OCI-LY7 (cell line): ENCODE data around the gene SLC19A1. TPM values are rescaled to one million over a fixed set of nuclear protein-coding genes. Genes with fewer than 3 reads are reported as not detected.
A peak's percentile ranks its signal among the peaks of the same experiment; 100 is the strongest.

Experiments
- BruUV-seq: library from RNA; stranded (reverse); fragments of 400-500 nt; replicated peaks from 2 replicates; lab custom pipeline; 2021; lab: Mats Ljungman, UMichigan
- CTCF ChIA-PET: fragments of 300-600 bp; sonication (Branson Sonifier 250); formaldehyde crosslinking; loops from one replicate; lab custom pipeline; 2022; ENCODE audit warnings: antibody characterized with exemption; ENCODE audit not compliant: unreplicated experiment; lab: Charles Lee
- POLR2A ChIA-PET: fragments of 300-600 bp; sonication (Branson Sonifier 250); formaldehyde crosslinking; loops from one replicate; lab custom pipeline; 2022; ENCODE audit warnings: antibody characterized with exemption; lab: Charles Lee
- DNase-seq: peaks from one replicate; pipeline ENCODE4 v3.0.0-alpha.2; 2015; ENCODE audit warnings: low spot score
- H2AFZ ChIP-seq: fragments of 200-600 bp; sonication (generic), shearing (Covaris generic); 2 replicates; pipeline ENCODE4 v1.6.1; 2014; ENCODE audit warnings: mild to moderate bottlenecking, antibody characterized with exemption, low read length, moderate library complexity
- H3K27ac ChIP-seq: fragments of 200-600 bp; sonication (generic); 2 replicates; pipeline ENCODE4 v1.5.1; 2014; ENCODE audit warnings: mixed run types, low read depth, mild to moderate bottlenecking, moderate library complexity, low read length, inconsistent platforms; ENCODE audit not compliant: poor library complexity, severe bottlenecking
- H3K36me3 ChIP-seq: fragments of 200-600 bp; sonication (generic); 2 replicates; pipeline ENCODE4 v1.6.1; 2014; ENCODE audit warnings: mild to moderate bottlenecking, antibody characterized with exemption, low read length, moderate library complexity, mixed read lengths; ENCODE audit not compliant: insufficient read depth
- H3K4me1 ChIP-seq: fragments of 200-600 bp; sonication (generic); 2 replicates; pipeline ENCODE4 v1.5.1; 2014; ENCODE audit warnings: mild to moderate bottlenecking, low read length; ENCODE audit not compliant: insufficient read depth, poor library complexity, severe bottlenecking
- H3K4me2 ChIP-seq: fragments of 200-600 bp; sonication (generic); 2 replicates; pipeline ENCODE4 v1.6.1; 2014; ENCODE audit warnings: mild to moderate bottlenecking, low read length
- H3K4me3 ChIP-seq: fragments of 200-600 bp; sonication (generic); 2 replicates; pipeline ENCODE4 v1.5.1; 2014; ENCODE audit warnings: mild to moderate bottlenecking, low read depth, low read length; ENCODE audit not compliant: poor library complexity, severe bottlenecking
- H3K79me2 ChIP-seq: fragments of 200-600 bp; sonication (generic); 2 replicates; pipeline ENCODE4 v1.6.1; 2016; ENCODE audit warnings: low read depth, mild to moderate bottlenecking, low read length, moderate library complexity, mixed read lengths; ENCODE audit not compliant: insufficient read depth
- H3K9me2 ChIP-seq: fragments of 200-600 bp; sonication (generic); 2 replicates; pipeline ENCODE4 v1.6.1; 2016; ENCODE audit warnings: mild to moderate bottlenecking, low read length, mixed read lengths; ENCODE audit not compliant: insufficient read depth
- H3K9me3 ChIP-seq: fragments of 200-600 bp; sonication (generic); 2 replicates; pipeline ENCODE4 v1.6.1; 2014; ENCODE audit warnings: mild to moderate bottlenecking, mixed run types, low read length, mixed read lengths
- H4K20me1 ChIP-seq: fragments of 200-600 bp; sonication (generic); 2 replicates; pipeline ENCODE4 v1.6.1; 2014; ENCODE audit warnings: mild to moderate bottlenecking, antibody characterized with exemption, low read length, moderate library complexity, mixed read lengths; ENCODE audit not compliant: insufficient read depth
- EZH2phosphoT487 ChIP-seq: fragments of 200-600 bp; sonication (generic); IDR thresholded peaks from 2 replicates; pipeline ENCODE4 v1.6.1; 2018; ENCODE audit warnings: low read depth, borderline replicate concordance, mild to moderate bottlenecking, mixed run types, antibody characterized with exemption, low read length, moderate library complexity, mixed read lengths
- intact Hi-C: fragments of 100-400 bp; cut with micrococcal nuclease; formaldehyde crosslinking; loops from one replicate; pipeline ENCODE4 v1.10.0; 2022; ENCODE audit not compliant: unreplicated experiment
- total RNA-seq, 2 experiments: library from RNA; depleted of rRNA in 1 of 2; stranded (reverse); fragments of >200 nt in 1 of 2; shearing (Covaris generic) in 1 of 2; gene quantifications; 2 replicates each; pipeline ENCODE4 v1.2.3, GENCODE V29; 2014 to 2022
- TF ChIP-seq, protein P1 (sequence below): fragments of 200-600 bp; sonication (generic); conservative IDR thresholded peaks from 2 replicates; pipeline ENCODE4 v1.5.1; 2014; ENCODE audit warnings: mild to moderate bottlenecking, antibody characterized with exemption, low read length, moderate library complexity, mixed read lengths

The SLC19A1 gene
- total RNA-seq, 2 experiments from 2014 or later = 17.9 to 41.2 TPM

DNA sequence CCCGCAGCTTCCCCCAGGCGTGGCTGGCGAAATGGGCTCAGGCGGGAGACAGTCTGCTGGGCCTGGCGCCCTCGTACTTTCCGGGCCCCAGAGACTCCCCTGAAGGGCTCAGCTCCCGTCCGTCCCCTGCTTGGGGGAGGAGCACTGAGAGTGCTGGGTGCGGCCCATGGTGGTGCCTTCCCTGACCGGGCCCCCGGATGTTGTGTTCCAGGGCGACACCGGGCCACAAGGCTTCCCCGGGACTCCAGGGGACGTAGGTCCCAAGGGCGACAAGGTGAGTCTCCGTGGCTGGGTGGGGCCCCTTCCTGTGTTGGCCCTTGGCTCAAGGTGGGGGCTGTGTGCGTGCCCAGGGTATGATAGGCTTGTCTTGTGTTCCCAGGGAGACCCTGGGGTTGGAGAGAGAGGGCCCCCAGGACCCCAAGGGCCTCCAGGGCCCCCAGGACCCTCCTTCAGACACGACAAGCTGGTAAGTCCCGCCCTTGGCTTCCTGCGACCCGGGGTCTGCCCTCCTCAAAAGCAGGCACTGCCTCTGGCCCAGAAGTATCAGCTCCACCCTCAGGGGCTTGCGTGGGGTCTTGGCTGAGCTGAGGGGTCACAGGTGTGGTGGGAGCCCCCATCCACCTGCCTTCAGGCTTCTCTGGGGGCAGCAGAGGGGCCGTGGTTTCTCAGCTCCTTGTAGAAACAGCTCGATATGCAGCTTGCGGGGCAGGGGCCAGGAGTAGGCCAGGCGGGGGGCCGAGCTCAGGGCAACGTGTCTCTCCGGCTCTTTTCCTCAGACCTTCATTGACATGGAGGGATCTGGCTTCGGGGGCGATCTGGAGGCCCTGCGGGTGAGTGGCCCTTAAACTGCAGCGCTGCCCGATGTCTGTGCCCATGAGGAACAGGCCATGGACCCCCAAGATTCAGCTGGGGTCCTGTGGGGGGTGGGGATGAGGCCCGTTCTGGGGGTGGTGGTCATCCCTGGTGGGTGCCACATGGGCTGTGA is 62.3 kb downstream of the SLC19A1 start:
- no peak overlapping the region for H3K27ac ChIP-seq
- POLR2A ChIA-PET = no interaction called here
- intact Hi-C loops = no loop called here
- BruUV-seq = no TSS peak
- CTCF ChIA-PET = no interaction called here
- H3K9me3 ChIP-seq = no peaks in the 10 kb centered on the region
- H4K20me1 ChIP-seq = no peaks in the 10 kb centered on the region
- H2AFZ ChIP-seq = no peak overlapping the region
- DNase-seq = no peak
- H3K79me2 ChIP-seq = no peaks in the 10 kb centered on the region
- TF ChIP-seq EZH2phosphoT487 = no peak
- TF ChIP-seq, protein P1, sequence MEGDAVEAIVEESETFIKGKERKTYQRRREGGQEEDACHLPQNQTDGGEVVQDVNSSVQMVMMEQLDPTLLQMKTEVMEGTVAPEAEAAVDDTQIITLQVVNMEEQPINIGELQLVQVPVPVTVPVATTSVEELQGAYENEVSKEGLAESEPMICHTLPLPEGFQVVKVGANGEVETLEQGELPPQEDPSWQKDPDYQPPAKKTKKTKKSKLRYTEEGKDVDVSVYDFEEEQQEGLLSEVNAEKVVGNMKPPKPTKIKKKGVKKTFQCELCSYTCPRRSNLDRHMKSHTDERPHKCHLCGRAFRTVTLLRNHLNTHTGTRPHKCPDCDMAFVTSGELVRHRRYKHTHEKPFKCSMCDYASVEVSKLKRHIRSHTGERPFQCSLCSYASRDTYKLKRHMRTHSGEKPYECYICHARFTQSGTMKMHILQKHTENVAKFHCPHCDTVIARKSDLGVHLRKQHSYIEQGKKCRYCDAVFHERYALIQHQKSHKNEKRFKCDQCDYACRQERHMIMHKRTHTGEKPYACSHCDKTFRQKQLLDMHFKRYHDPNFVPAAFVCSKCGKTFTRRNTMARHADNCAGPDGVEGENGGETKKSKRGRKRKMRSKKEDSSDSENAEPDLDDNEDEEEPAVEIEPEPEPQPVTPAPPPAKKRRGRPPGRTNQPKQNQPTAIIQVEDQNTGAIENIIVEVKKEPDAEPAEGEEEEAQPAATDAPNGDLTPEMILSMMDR = no peak
- H3K4me1 ChIP-seq = peaks cover 5% of the 10 kb centered on the region
- H3K4me3 ChIP-seq = no peak overlapping the region
- no peaks in the 10 kb centered on the region for H3K36me3 ChIP-seq
- no peaks in the 10 kb centered on the region for H3K9me2 ChIP-seq
- H3K4me2 ChIP-seq = no peak overlapping the region

DNA sequence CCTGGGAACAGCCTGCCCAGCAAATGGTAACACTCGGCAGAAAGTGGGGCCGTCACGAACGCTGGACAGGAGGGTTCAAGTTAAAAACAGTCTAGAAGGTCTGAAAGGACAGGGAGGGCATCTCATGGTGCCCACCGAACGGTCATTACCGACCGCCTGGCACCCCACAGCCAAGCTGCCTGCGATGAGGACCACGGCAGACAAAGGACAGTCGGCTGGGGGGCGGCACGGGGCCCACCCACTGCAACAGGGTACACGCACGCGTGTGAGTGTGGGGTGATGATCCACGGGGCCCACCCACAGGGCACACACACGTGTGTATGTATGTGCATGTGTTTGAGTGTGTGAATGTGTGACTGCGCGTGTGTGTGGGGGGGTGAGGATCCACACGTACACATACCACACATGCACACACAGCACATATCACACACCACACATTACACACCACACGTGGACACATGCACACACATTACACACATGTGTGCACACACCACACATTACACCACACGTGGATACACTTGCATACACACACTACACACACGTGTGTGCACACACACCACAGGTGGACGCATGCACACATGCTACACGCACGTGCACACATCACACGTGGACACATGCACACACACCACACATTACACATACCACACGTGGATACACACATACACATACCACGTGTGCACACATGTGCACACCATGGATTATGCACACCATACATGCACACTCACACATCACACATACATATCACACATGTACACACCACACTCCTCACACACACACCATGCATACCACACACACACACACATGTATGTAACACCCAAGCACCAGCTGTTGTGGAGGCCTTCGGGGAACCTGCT is 63.2 kb downstream of the SLC19A1 start:
- ChIA-PET CTCF (no interaction called here), POLR2A (no interaction called here)
- DNase-seq = no peak
- Histone ChIP-seq H3K4me3 (no peak overlapping the region), H3K9me3 (no peaks in the 10 kb centered on the region), H3K4me1 (peaks cover 5% of the 10 kb centered on the region), H4K20me1 (no peaks in the 10 kb centered on the region), H3K79me2 (no peaks in the 10 kb centered on the region), H3K36me3 (no peaks in the 10 kb centered on the region), H3K9me2 (no peaks in the 10 kb centered on the region), H2AFZ (peak overlapping the region; percentile 43; the same call in 1 of the 2 replicates), H3K4me2 (no peak overlapping the region), H3K27ac (no peak overlapping the region)
- no TSS peak for BruUV-seq
- TF ChIP-seq, protein P1 = no peak
- TF ChIP-seq EZH2phosphoT487 = no peak
- intact Hi-C loops = no loop called here
